Activated T-cell treated with anti-CD3 and anti-CD28 coated beads for 1 hour (primary cell): ENCODE measurements around the gene NOS1.

Source experiments
- DNase-seq: peaks from one replicate; pipeline ENCODE4 v3.0.0-alpha.2; 2020; ENCODE audit warnings: low read depth

The NOS1 gene

DNA sequence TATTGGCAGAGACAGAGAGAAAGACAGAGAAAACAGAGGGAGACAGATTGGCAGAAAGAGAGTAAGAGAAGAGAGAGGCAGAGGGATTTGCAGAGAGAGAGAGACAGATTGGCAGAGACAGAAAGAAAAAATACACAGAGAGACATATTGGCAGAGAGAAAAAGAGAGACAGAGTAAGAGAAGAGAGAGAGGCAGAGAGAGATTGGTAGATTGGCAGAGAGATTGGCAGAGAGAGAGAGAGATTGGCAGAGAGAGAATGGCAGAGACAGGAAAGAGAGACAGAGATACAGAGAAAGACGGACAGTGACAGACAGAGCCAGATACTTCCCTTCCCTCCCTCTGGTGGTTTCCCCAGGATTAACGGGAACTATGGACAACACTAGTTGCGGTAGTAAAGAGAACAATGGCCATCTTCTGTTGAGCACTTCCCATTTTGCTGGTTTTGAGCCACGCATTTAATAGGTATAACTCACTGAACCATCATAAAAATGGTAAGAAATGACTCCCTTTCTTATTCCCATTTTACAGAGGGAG lies 2.6 kb upstream of the NOS1 start:
- DNase-seq = no peak

DNA sequence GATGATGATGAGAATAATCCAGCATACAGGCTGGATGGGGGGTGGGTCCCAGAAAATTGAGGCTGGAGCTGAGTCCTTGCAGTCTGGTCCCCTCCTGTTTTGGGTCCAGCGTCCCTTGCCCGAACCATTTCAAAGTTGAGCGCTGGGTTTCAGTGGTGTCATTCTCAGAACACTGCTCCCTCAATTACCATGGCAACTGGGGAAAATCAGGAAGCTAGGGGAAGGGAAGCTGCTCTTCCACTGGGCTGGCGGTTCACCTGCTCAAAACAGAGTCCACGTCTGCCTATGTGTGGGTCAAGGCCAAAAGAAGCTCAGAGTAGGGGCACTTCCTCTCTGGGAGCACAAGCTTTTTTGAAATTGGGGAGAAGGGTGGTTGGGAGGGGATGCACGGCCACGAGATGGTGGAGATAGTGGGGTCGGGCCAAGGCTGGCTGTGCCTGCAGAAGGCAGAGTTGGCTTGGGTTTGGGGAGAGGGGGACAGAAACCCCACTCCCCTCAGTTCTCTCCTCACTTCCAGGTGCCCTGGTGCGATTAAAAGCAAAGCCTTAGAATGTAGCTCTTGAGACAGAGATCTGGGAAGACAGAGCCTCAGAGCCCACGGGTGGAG lies 1.7 kb upstream of the NOS1 start:
- no peak for DNase-seq

DNA sequence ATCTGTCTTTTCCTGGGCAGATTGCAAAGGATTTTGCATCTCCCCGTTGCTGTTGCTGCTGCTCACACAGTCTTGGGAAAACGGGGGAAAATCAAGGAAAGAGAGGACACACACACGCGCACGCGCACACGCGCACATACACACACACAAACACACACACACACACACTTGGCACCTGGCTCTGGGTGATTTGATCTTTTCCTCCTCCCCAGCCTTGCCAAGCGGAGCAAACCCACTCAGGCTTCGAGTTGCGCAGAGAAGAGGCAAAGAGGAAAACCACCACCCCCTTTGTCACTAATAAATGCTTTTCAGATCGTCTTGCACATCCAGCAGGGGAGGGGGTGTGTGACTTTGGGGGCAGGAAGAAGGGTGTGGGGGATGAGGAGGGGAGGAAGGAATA lies 965 bp upstream of the NOS1 start:
- no peak for DNase-seq

DNA sequence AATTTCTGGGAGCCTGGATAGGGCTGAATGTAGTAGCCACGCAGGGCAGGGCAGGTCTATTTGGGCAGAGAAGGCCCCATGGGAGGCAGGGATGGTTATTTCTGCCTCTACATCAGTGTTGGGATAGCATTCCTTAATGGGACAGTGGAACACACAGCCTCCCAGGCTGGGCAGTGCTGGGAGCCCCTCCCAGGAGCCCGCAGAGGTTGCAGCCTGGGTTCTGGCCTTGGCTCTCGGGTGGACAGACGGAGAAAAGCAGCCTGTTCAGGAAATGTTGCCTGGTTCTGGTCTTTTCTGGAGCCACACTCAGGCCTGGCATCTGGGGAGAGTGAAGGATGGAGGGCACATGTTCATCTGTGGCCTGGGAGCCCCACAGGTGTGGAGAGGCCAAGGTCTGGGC lies 479 bp upstream of the NOS1 start:
- no peak for DNase-seq

DNA sequence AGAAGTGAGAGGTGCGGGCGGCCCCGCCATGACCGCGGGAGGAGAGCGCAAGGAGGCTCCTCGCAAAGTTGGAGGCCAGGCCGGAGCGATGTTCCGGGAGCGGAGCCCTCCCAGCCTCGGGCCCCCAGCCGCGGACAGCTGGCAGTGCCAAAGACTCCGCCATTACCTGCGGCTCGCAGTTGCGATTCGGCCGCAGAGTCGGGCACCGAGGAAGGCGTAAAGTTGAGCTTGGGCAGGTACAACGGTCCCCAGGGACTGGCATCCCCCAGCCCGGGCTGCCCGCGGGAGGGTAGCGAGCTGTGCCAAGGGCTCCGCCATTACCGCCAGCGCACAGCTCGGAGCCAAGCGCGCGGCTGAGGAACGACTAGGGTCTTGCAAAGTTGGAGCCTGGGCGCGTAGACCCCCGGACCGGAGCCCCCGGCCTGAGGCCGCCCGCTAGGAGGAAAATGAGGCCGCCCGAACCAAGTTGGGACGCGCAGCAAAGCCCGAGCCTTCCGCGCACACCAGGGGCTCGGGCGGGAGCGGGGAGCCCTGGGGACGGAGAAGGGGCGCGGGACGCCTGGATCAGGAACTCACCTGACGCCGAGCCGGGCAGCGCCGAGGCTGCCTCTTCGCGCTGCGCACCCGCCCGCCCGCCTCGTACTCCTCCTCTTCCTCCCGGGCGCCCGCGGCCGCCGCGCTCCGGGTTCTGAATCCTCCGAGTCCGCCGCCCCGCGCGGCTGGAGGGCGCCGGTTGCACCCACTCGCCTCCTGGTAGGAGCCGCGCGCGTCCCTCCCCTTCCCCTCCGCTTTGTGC lies 677 bp downstream of the NOS1 start:
- DNase-seq = no peak

DNA sequence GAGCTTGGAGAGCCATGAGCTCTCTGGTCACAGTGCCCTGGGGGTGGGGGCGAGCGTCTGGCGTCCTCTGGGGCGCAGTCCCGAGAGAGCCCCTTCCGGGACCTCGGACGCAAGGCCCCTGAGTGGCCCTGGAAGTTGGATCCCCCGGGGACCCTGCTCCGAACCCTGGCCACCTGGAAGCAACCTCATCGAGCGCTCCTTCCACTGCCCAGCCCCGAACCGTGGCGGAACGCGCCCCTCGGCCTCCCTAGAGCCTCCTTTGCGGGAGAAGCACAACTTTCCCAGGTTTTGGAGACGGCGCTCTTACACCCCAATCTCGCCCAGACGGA lies 1.2 kb downstream of the NOS1 start:
- DNase-seq = no peak

DNA sequence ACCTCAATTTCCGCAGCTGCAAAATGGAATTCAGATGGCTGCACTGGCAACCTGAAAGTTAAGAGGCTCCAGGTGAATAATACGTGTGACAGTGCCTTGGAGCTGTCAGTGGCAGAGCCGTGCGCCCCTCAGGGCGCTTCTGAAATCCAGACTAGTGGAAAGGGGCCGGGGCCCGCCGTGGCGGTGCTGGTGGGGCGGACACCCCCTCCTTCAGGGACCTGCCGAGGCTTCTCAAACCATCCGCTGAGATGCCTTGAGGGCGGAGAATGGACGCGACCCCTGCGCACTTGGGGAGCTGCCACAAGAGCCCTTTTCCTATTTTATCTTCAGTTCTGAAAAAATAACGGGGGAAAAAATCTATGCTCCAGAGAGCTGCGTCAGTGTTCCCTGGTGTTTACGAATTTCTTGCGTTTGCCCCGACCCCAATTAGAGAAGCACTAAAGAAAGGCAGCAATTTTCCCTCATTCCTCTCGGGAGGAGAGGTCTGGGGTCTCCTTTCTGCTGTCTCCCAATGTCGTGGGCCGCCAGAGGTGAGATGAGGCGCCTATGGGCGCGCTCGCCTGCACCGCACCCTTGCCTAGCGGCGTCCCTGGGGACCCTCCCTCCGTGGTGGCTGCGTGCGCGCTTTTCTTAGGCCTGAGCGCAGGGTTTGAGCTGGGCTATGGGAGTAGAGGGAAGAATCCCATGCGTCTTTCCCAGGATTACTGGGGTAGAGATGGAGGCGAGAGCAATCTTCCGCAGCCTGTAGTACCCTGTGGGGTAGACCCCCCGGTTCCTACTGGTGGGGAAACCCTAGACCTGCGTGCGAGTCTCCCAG lies 2.2 kb downstream of the NOS1 start:
- DNase-seq = no peak

DNA sequence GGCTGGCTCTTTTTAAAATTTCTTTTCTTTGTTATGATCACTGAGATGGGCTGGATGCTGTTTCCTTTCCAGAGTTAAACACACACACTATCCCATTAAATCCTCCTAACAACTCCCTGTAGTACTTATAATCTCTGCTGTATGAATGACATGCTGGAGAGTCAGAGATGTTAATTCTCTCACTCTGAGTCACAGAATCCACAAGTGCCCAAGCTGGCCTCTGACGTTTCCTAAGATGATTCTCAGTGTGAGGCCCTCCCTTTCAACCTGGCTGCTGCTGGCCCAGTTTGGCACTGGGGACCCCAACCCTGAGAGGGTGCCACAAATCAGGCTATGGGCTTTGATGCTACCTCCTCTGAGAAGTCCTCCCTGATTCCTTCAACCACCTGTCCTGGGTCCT lies 5.4 kb downstream of the NOS1 start:
- no peak for DNase-seq

DNA sequence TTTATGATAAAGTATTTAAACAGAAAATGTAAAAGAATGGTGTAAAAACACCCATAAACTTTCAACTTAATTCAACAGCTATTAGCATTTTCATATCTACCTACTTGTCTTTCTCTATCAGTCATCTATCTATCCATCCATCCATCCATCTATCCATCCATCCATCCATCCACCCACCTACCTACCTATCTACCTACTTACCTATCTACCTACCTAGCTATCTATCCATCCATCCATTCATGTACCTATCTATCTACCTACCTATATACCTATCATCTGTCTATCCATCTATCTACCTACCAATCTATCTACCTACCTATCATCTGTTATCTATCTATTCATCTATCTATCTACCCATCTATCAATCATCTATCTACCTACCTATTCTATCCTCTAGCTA lies 8.5 kb downstream of the NOS1 start:
- no peak for DNase-seq

DNA sequence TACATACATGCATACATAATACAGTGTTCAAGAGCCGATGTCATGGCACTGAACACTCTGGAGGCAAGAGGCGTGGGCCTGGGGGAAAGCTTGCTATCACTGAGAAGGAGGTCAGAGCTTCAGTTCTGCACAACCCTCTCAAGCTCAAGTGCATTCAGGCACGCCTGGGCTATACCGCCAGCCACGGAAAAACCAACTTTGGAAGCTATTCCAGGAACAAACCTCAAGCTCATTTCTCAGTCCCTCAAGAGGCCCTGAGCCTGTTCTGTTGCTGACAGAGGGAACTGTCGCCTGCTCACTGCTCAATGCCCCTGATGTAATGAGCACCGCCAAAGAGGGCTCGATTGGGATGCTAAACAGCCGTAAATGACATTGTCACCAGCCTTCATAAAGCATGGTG lies 9.2 kb downstream of the NOS1 start:
- no peak for DNase-seq

DNA sequence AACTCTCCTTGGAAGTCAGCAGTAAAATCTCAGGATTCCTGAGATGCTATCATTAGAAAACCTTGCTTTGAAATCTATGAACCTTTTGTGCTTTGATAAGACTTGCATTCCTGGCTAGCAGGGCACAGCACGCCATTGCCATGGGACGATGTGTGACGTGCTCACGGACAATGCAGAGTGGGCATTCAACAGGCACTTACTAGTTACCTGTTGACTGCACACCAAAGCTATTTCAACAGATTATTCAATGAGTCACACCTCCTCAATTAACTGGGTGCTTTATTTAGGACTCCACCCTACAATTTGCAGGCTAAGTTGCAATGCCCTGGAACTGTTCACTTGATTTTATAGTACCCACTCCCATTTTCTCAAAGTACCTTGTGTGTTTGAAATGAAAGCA lies 11.3 kb downstream of the NOS1 start:
- DNase-seq = no peak

DNA sequence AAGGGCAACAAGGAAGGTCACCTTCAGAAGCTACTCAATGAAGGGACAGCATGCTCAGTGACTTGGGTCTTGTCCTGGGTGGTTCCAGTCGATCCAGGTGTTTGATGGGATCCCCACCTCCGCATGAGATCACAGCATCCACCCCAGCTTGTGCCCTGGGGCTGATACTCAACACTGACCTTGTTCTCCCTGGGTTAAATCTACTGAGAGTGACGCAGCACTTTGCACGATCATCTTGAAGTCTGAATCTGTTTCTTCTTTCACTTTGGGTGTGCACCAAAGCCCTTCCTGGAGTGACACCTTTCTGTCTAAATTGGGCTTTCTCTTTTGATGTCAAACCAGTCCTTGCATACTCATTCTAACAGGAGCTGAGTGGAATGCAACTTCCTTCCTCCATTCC lies 13.8 kb downstream of the NOS1 start:
- DNase-seq = no peak

DNA sequence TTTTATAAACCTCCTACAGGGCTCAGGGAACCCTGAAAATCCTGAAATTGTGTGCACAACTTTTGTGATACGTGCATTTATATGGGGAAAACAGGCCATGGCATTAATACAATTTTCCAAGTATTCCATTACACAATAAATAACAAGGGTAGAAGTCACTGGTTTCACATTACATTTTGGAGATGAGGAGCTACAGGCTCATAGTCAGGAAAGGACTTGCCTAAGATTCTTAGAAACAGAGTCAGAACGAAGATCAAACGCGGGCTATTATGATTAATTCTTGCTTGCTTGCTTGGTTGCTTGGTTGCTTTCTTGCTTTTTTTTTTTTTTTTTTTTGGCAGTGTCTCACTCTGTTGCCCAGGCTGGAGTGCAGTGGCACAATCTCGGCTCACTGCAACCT lies 16.7 kb downstream of the NOS1 start:
- DNase-seq = no peak

DNA sequence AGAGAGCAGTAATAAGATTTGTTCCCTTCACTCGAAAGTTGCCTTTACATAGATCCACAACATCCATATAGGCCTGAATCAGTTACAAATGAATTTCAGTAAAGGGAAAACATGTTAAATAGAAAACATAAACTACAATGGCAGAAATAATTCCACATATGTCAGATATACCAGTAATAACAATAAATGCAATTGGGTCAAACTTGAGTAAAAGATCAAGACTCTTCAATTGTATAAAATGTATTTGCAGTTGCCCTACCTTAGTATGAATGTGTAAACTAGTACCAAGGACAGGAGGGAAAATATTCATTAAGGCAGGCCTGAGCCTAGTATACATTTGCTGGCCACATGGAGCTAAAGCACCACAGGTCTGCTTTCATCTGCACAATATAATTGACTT lies 17.6 kb downstream of the NOS1 start:
- no peak for DNase-seq

DNA sequence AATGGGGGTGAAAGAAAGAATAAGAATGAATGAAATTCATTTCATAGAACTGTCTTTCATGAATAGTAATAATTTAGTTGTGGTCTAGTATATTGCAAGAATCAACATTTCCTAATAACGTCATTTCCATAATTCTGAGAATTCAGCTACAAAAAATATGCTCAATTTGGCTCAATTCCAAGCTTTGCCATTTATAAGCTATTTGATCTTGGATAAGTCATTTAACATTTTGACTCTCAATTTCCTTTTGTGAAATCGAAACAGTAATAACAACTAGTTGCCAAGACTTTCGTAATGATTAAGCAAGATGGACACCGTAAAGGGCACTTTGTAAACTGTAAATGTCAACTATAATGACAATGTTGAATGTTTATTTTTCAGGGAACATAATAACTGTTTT lies 18.1 kb downstream of the NOS1 start:
- no peak for DNase-seq

DNA sequence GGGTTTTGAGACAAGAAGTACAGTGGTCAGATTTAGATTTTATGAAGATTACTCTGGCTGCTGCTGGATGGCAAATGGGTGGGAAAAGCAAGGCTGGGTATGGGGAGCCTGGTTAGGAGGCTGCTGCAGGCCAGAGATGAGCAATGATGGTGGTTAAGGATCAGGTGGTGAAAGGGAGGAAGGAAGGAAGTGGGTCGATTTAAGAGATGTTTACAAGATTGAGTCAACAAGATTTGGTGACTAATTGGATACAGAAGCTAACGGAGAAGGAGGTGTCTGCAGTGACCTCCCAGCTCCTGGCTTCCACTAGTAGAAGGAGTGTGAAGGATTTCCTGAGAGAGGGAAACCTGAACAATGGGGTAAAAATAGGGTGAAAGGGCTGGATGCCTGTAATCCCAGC lies 18.7 kb downstream of the NOS1 start:
- no peak for DNase-seq

DNA sequence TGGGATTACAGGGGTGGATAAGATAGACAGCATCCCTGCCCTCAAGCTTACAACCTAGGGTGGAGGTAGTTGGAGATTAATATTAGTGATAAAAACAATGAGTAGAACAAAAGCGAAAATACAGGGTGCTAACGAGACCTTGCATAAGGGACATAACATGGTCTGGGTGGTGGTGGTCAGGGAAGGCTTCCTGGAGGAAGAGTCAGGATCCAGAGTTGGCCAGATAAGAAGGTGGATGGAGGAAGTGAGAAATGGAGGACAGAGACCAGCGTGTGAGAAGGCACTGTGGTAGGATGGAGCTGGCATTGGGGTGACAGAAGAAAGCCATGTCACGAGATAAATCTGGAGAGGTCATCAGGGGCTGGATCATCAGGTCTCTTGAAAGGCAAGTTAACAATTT lies 19.2 kb downstream of the NOS1 start:
- no peak for DNase-seq

DNA sequence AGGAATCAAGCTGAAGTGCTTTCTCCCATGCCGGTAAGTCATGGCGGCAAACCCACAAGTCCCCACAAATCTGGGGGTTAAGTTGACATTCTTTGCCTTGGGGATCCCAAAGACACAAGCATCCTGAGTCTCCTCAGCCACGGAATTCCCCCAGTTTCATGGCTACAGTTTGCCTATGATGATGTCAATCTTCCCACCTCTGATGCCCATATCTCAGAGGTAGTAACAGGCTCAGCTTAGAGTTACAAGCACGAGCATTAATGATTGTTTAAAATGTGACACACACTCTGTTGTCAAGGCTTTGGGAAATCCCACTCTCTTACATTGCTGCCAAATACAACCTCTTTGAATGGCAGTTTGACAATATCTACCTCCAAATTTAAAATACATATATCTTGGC lies 22.3 kb downstream of the NOS1 start:
- DNase-seq = no peak

DNA sequence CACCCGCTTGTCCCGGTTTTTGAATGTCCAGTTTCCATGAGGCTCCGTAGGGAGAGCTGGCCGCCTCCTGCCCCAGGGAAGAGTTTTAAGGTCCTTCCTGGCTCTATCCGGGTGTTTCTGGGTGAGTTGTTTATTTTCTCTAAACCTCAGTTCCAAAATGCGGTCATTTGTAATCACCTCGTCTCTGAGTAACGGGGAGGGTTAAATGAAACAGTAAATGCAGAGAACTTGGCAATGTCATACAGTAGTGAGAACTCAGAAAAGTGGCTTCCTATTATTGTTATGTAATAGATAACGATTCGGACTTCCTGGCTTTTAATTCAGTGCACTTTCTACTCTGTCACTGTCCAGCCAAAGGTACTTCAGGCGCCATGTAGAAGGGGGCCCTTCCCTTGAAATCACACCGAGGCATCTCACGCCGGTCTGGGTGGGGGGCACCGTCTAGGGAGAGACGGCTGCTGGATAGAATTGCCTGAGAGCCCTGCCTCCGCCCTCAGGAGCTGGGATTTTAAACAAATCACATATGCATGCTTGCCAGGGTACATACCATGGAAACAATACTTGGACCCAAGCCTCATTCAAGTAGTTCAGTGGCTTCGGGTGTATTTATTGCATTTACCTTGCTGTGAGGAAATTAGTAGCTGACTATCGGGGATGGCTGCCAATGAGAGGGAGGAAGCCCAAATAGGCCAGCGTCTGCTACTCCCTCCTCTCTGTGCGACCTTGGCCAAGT lies 26.4 kb downstream of the NOS1 start:
- DNase-seq = no peak

DNA sequence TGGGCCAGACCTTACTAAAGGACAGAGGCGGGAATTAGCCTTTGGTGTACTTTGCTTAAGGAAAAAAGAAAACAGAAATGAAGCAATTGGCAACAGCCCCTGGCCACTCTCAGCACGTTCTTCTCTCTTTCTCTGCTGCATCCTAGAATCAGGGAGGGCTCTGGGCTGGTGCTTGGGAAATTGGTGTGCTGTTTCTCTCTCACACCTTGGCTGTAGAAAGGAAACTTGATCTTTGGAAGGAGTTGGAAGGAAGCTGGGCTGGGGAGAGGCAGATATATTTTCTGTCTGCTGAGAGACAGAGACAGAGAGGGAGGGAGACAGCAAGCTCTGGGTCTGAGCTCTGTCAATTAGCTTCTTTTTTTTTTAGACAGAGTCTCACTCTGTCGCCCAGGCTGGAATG lies 27.4 kb downstream of the NOS1 start:
- no peak for DNase-seq

DNA sequence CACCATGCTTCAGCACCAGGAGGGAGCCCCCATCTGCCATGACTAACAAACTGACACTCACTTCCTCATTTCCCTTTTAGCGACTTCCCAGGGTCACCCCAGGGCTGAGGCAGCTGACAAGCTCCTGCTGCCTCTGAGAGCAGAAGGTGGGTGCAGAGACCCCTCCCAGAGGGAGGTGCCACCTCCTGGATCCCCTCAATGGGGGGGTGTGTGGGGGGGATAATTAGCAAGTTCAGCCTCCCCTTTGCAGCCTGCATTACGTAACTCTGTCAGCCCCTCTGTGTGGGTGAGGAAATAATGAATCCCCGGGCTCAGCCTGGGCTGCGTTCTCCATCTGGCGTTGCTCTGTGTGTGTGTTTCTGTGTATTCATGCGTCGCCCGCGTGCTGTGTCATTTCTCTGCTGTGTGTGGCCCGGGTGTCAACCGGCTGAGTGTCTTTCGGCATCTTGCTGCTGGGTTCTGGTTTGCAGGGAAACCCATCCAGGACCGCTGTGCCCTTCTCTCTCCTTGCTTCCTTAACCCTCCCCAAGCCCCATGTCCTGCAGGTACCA lies 28.0 kb downstream of the NOS1 start:
- no peak for DNase-seq

DNA sequence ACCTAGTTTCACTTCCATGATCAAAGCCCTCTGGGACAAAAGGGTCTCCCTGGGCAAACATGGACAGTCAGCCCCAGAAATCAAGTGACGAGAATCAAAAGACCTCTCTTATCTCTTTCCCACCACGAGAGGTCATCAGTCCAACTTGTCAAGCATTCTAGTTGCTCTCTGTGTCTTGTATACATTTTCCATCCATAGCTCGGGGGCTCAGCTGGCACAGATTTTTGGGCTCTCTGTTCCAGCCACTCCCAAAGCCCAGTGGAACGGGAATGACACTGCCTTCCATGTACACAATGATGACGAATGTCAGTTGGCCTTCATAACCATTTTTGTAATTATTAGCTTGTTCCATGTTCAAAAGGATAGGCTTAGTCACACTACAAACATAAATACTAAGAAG lies 29.7 kb downstream of the NOS1 start:
- no peak for DNase-seq
